PC-9 (cell line): Measurements from ENCODE around the gene ALDH7A1.

Source experiments
- EZH2 ChIP-seq: fragments of 200-600 bp; sonication (generic); IDR thresholded peaks from 2 replicates; pipeline ENCODE4 v1.8.0; 2017; ENCODE audit warnings: antibody characterized with exemption, low read depth
- TF ChIP-seq, protein P1 (sequence below): fragments of 200-600 bp; sonication (generic); conservative IDR thresholded peaks from 2 replicates; pipeline ENCODE4 v1.6.1; 2017; ENCODE audit warnings: mixed run types, antibody characterized with exemption, mild to moderate bottlenecking, moderate library complexity

- TF ChIP-seq, protein P1, sequence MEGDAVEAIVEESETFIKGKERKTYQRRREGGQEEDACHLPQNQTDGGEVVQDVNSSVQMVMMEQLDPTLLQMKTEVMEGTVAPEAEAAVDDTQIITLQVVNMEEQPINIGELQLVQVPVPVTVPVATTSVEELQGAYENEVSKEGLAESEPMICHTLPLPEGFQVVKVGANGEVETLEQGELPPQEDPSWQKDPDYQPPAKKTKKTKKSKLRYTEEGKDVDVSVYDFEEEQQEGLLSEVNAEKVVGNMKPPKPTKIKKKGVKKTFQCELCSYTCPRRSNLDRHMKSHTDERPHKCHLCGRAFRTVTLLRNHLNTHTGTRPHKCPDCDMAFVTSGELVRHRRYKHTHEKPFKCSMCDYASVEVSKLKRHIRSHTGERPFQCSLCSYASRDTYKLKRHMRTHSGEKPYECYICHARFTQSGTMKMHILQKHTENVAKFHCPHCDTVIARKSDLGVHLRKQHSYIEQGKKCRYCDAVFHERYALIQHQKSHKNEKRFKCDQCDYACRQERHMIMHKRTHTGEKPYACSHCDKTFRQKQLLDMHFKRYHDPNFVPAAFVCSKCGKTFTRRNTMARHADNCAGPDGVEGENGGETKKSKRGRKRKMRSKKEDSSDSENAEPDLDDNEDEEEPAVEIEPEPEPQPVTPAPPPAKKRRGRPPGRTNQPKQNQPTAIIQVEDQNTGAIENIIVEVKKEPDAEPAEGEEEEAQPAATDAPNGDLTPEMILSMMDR = no peak
- TF ChIP-seq EZH2 = no peak
These were observed 73.9 kb downstream of the ALDH7A1 start for GRCh38 chr5:126521130-126521529.
